A549 (cell line): ENCODE data around the gene GSAP. TPM values are rescaled to one million over a fixed set of nuclear protein-coding genes. Genes with fewer than 3 reads are reported as not detected.
A peak's percentile ranks its signal among the peaks of the same experiment; 100 is the strongest.

Experiments
- ATAC-seq, 2 experiments: fragments of 200-7000 bp in 1 of 2; fragments of >200 bp in 1 of 2; cut with Nextera tagmentation in 1 of 2; cut with Tn5 transposase in 1 of 2; 3 replicates each; pipeline versions ENCODE4 v1.8.0 to v1.9.1; 2018 to 2020; ENCODE audit warnings: mild to moderate bottlenecking in 1 of 2, moderate library complexity in 1 of 2
- CTCF ChIA-PET: fragments of 300-600 bp; sonication (Branson Sonifier 250); formaldehyde crosslinking; extraction: SDS; loops from one replicate; lab custom pipeline; 2021; ENCODE audit warnings: antibody characterized with exemption, inconsistent platforms; lab: Yijun Ruan, JAX
- POLR2A ChIA-PET: fragments of 350-600 bp; formaldehyde crosslinking; extraction: SDS; loops from one replicate; lab custom pipeline; 2021; ENCODE audit warnings: antibody characterized with exemption, inconsistent platforms; lab: Yijun Ruan, JAX
- DNase-seq, 2 experiments: peaks; one replicate each; pipeline versions ENCODE4 v3.0.0 to v3.0.0-alpha.2; 2011 to 2016; ENCODE audit warnings: low read depth in 1 of 2, low spot score in 1 of 2
- FAIRE-seq: peaks from 2 replicates; lab custom pipeline; 2011; peaks lifted over from hg19 to GRCh38; lab: Jason Lieb, UNC
- H3K27ac ChIP-seq, 2 experiments: fragments of >200 bp; sonication (Bioruptor Twin); formaldehyde crosslinking; 3 replicates each; pipeline ENCODE4 v1.5.1; 2016 to 2017
- H3K4me1 ChIP-seq: fragments of >200 bp; sonication (Bioruptor Twin); formaldehyde crosslinking; 3 replicates; pipeline ENCODE4 v1.6.1; 2016
- H3K4me2 ChIP-seq: fragments of >200 bp; sonication (Bioruptor Twin); formaldehyde crosslinking; 3 replicates; pipeline ENCODE4 v1.6.1; 2016
- H3K4me3 ChIP-seq: fragments of >200 bp; sonication (Bioruptor Twin); formaldehyde crosslinking; 3 replicates; pipeline ENCODE4 v1.5.1; 2016
- H3K9me3 ChIP-seq: fragments of >200 bp; sonication (Bioruptor Twin); formaldehyde crosslinking; 3 replicates; pipeline ENCODE4 v1.6.1; 2016
- CBX8 ChIP-seq: fragments of 200-600 bp; sonication (generic); IDR thresholded peaks from 2 replicates; pipeline ENCODE4 v1.6.1; 2016
- CEBPB ChIP-seq, 2 experiments: fragments of >200 bp in 1 of 2; sonication (Bioruptor Twin) in 1 of 2; formaldehyde crosslinking in 1 of 2; IDR thresholded peaks; 2 replicates each; pipeline ENCODE4 v1.6.1; 2012 to 2016
- CTCF ChIP-seq: fragments of >200 bp; sonication (Bioruptor Twin); formaldehyde crosslinking; IDR thresholded peaks from 3 replicates; pipeline ENCODE4 v1.5.1; 2016
- EHF ChIP-seq: fragments of 250-450 bp; sonication (Bioruptor Pico); IDR thresholded peaks from 2 replicates; pipeline ENCODE4 v1.5.0; 2020; ENCODE audit warnings: mild to moderate bottlenecking
- EHMT2 ChIP-seq: fragments of 200-600 bp; sonication (generic); IDR thresholded peaks from 2 replicates; pipeline ENCODE4 v1.6.1; 2016; ENCODE audit warnings: antibody characterized with exemption, low read depth, mild to moderate bottlenecking, moderate library complexity
- EP300 ChIP-seq, 2 experiments: fragments of >200 bp; sonication (Bioruptor Twin); formaldehyde crosslinking; IDR thresholded peaks; 2 replicates in 1 of 2; 3 replicates in 1 of 2; pipeline ENCODE4 v1.6.1; 2016 to 2017
- ESRRA ChIP-seq: fragments of 150-350 bp; IDR thresholded peaks from 2 replicates; pipeline ENCODE4 v1.6.1; 2014; ENCODE audit warnings: mild to moderate bottlenecking, low read length, borderline replicate concordance
- FOSB ChIP-seq: fragments of 250-450 bp; sonication (Bioruptor Pico); IDR thresholded peaks from 2 replicates; pipeline ENCODE4 v1.5.0; 2020; ENCODE audit warnings: mild to moderate bottlenecking, moderate library complexity
- FOSL2 ChIP-seq, 2 experiments: fragments of 450-650 bp in 1 of 2; fragments of >200 bp in 1 of 2; sonication (Bioruptor Twin) in 1 of 2; formaldehyde crosslinking; IDR thresholded peaks; 2 replicates each; pipeline versions ENCODE4 v1.5.0 to v1.6.1; 2016 to 2020; ENCODE audit warnings: mild to moderate bottlenecking in 1 of 2, moderate library complexity in 1 of 2
- GATA3 ChIP-seq: IDR thresholded peaks from 2 replicates; pipeline ENCODE4 v1.6.1; 2012; ENCODE audit warnings: borderline replicate concordance
- HDAC2 ChIP-seq: fragments of 200-600 bp; sonication (generic); IDR thresholded peaks from 2 replicates; pipeline ENCODE4 v1.6.1; 2016
- HOXA7 ChIP-seq: fragments of 250-450 bp; sonication (Bioruptor Pico); IDR thresholded peaks from 2 replicates; pipeline ENCODE4 v1.5.0; 2020; ENCODE audit warnings: mild to moderate bottlenecking, moderate library complexity
- HOXB13 ChIP-seq: fragments of 250-450 bp; sonication (Bioruptor Pico); IDR thresholded peaks from 2 replicates; pipeline ENCODE4 v1.5.0; 2020; ENCODE audit warnings: low read depth, mild to moderate bottlenecking, moderate library complexity
- HOXB5 ChIP-seq: fragments of 250-450 bp; sonication (Bioruptor Pico); IDR thresholded peaks from 2 replicates; pipeline ENCODE4 v1.5.0; 2020; ENCODE audit warnings: mild to moderate bottlenecking, moderate library complexity
- JUN ChIP-seq, 2 experiments: fragments of >200 bp; sonication (Bioruptor Twin); formaldehyde crosslinking; IDR thresholded peaks; 2 replicates in 1 of 2; 3 replicates in 1 of 2; pipeline ENCODE4 v1.6.1; 2016 to 2017
- JUNB ChIP-seq: fragments of >200 bp; sonication (Bioruptor Twin); formaldehyde crosslinking; IDR thresholded peaks from 2 replicates; pipeline ENCODE4 v1.6.1; 2016
- MAFK ChIP-seq: fragments of 450-650 bp; IDR thresholded peaks from 2 replicates; pipeline ENCODE4 v1.6.1; 2014; ENCODE audit not compliant: partially characterized antibody
- MAZ ChIP-seq: fragments of 150-350 bp; IDR thresholded peaks from 2 replicates; pipeline ENCODE4 v1.6.1; 2014; ENCODE audit warnings: antibody characterized with exemption, low read depth, low read length, borderline replicate concordance
- PHF8 ChIP-seq: fragments of 200-600 bp; sonication (generic); IDR thresholded peaks from 2 replicates; pipeline ENCODE4 v1.6.1; 2016; ENCODE audit warnings: low read depth, mild to moderate bottlenecking, antibody characterized with exemption, moderate library complexity, borderline replicate concordance
- RAD21 ChIP-seq, 2 experiments: fragments of >200 bp in 1 of 2; sonication (Bioruptor Twin) in 1 of 2; formaldehyde crosslinking in 1 of 2; IDR thresholded peaks in 1 of 2; conservative IDR thresholded peaks in 1 of 2; 2 replicates in 1 of 2; 3 replicates in 1 of 2; pipeline ENCODE4 v1.6.1; 2012 to 2018; ENCODE audit warnings: inconsistent platforms in 1 of 2
- RCOR1 ChIP-seq: fragments of 150-350 bp; IDR thresholded peaks from 2 replicates; pipeline ENCODE4 v1.6.1; 2014; ENCODE audit warnings: antibody characterized with exemption, low read length, low read depth
- SMC3 ChIP-seq: fragments of >200 bp; sonication (Bioruptor Twin); formaldehyde crosslinking; IDR thresholded peaks from 3 replicates; pipeline ENCODE4 v1.6.1; 2018; ENCODE audit warnings: inconsistent platforms
- SREBF2 ChIP-seq: fragments of 450-650 bp; IDR thresholded peaks from 2 replicates; pipeline ENCODE4 v1.6.1; 2014; ENCODE audit warnings: mild to moderate bottlenecking, moderate library complexity
- TP53 ChIP-seq: fragments of 250-450 bp; sonication (Bioruptor Pico); IDR thresholded peaks from 2 replicates; pipeline ENCODE4 v1.5.0; 2021; ENCODE audit warnings: mild to moderate bottlenecking, moderate library complexity
- ZFP36 ChIP-seq: fragments of 450-650 bp; IDR thresholded peaks from 2 replicates; pipeline ENCODE4 v1.6.1; 2014; ENCODE audit warnings: borderline replicate concordance; ENCODE audit not compliant: partially characterized antibody
- ZSCAN20 ChIP-seq: fragments of 250-450 bp; sonication (Bioruptor Pico); IDR thresholded peaks from 2 replicates; pipeline ENCODE4 v1.8.0; 2022; ENCODE audit warnings: mild to moderate bottlenecking, moderate library complexity
- WGBS: methylation state at CpG from one replicate; pipeline ENCODE4 v1.1.6; 2017; ENCODE audit errors: missing lambda C conversion rate; 5-methylcytosine and 5-hydroxymethylcytosine counted together
- polyA plus RNA-seq, 4 experiments: library from polyadenylated mRNA; depleted of rRNA in 3 of 4; stranded (reverse); fragments of >200 nt; fragmentation: RNase III in 1 of 4; extraction: RNeasy Plus Mini Kit Qiagen cat#74134 plus additional on column Dnase treatment in 1 of 4; gene quantifications; 2 replicates in 3 of 4; 3 replicates in 1 of 4; pipeline ENCODE4 v1.2.3, GENCODE V29; 2011 to 2017

Gene GSAP
- polyA plus RNA-seq, 2 of the 4 experiments (the other 2 are of a cell fraction), result 4.1 to 18.6 TPM

DNA sequence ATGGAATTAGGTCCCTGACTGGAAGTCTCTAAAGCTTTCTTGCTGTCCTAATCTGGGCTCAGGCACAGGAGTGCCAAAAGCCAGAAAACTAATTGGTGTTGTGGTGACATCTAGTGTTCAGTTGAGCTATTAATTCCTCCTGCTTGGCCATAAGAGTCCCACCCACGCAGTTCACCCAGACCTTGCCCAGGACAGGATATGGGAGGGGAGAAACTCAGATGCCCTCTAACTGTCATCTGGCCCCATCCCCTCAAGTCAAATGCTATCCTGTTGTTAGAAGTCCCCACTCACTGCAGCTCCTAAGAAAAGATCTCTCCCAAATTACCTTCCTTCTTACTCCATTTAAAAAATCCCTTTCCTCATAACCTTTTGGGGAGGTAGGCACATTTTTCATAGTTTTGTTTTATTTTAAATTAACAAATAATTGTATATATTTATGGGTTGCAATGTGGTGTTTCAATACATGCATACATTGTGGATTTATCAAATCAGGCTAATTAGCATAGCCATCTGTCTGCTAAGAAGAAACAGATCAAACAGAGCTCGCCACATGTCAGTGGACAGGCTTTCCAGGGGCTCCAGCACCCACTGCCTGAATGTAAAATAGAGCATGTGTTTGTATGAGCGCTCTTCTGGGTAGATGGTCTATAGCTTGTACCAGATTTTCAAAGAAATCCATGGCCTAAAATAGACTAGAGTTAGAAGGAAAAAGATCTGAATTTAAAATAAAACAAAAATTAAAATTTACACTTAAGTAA is 84.0 kb downstream of the GSAP start:
- Histone ChIP-seq H3K4me1 (peaks cover 11% of the 10 kb centered on the region; the same call in 2 of the 3 replicates), H3K4me2 (no peak overlapping the region), H3K9me3 (no peaks in the 10 kb centered on the region), H3K27ac (peak overlapping the region in 1 of 2 experiments; percentile 4; a peak in 1 of 6 replicates), H3K4me3 (no peak overlapping the region)
- ATAC-seq (peak; percentile 97 to 99), FAIRE-seq (no peak), DNase-seq (peak; percentile 74 to 81)
- POLR2A ChIA-PET, result interaction anchor here (1.1 kb wide), 1 partner anchor 210 kb away, joined by 4 read pairs; the partner anchor contains the start of gene CCDC146
- WGBS, result 43% methylated on average over 3 of the region's 3 CpGs
- TF ChIP-seq CEBPB (IDR thresholded peaks at IDR 0.05), result no peak
- TF ChIP-seq SMC3, result peak; percentile 71
- peak; percentile 84 to 87 for TF ChIP-seq RAD21 (conservative IDR thresholded peaks at IDR 0.05 in 1 of 2, IDR thresholded peaks at IDR 0.05 in 1 of 2)
- TF ChIP-seq CTCF, result peak; percentile 80
- CTCF ChIA-PET, result interaction anchor here (0.6 to 2.7 kb wide), 28 partner anchors 9 to 289 kb away, joined by 3 to 26 read pairs (median 4); partner anchors contain the start of gene CCDC146

GRCh38 chr7:77330169-77330882 is 85.8 kb downstream of the GSAP start:
- no peak overlapping the region for H3K4me3 ChIP-seq
- ChIA-PET POLR2A (no interaction called here), CTCF (interaction anchor here (0.6 to 0.9 kb wide), 2 partner anchors 77 to 152 kb away, joined by 3 to 4 read pairs; no protein-coding TSS in a partner anchor)
- FAIRE-seq (no peak), ATAC-seq (no peak), DNase-seq (no peak)
- peaks cover 17% of the 10 kb centered on the region for H3K4me1 ChIP-seq
- WGBS, result 60% methylated on average over 6 of the region's 6 CpGs
- TF ChIP-seq ZSCAN20 (no peak), HDAC2 (no peak), ESRRA (no peak), TP53 (no peak), FOSB (CRISPR knock-in tag) (no peak)
- no peaks in the 10 kb centered on the region for H3K9me3 ChIP-seq
- H3K27ac ChIP-seq, result no peak overlapping the region
- H3K4me2 ChIP-seq, result no peak overlapping the region

- FAIRE-seq (no peak), DNase-seq (no peak), ATAC-seq (no peak)
- TF ChIP-seq EHMT2, result no peak
- no peak for TF ChIP-seq HOXB13 (CRISPR knock-in tag)
- no peak for TF ChIP-seq EHF (CRISPR knock-in tag)
- TF ChIP-seq RCOR1, result no peak
- TF ChIP-seq SREBF2, result no peak
- TF ChIP-seq CBX8, result no peak
- TF ChIP-seq ZFP36, result no peak
- TF ChIP-seq JUN (IDR thresholded peaks at IDR 0.05), result no peak
- no peak for TF ChIP-seq JUNB
- TF ChIP-seq FOSL2 (IDR thresholded peaks at IDR 0.05), result no peak
- TF ChIP-seq FOSL2 (CRISPR knock-in tag; IDR thresholded peaks at IDR 0.05), result no peak
- no peak for TF ChIP-seq PHF8
- TF ChIP-seq HOXA7, result no peak
- TF ChIP-seq MAZ, result no peak
- TF ChIP-seq GATA3, result no peak
- TF ChIP-seq EP300 (IDR thresholded peaks at IDR 0.05), result no peak
- no peak for TF ChIP-seq ZSCAN20
- no peak for TF ChIP-seq HOXB5
- no peak for TF ChIP-seq MAFK
- Histone ChIP-seq H3K4me2 (no peak overlapping the region), H3K4me3 (no peak overlapping the region), H3K4me1 (peaks cover 17% of the 10 kb centered on the region), H3K27ac (no peak overlapping the region), H3K9me3 (no peaks in the 10 kb centered on the region)
- WGBS, result 83% methylated on average over 4 of the region's 4 CpGs
- CTCF ChIA-PET, result interaction anchor here (0.6 to 1.1 kb wide), 3 partner anchors 77 to 205 kb away, joined by 3 to 4 read pairs (median 3); no protein-coding TSS in a partner anchor
- POLR2A ChIA-PET, result no interaction called here
Observed at GRCh38 chr7:77329466-77330168, 86.5 kb downstream of the GSAP start.
